Smooth muscle cell of the brain vasculature (primary cell): ENCODE data around the gene UMPS.
"Not testable (repeated sequence)": the region's sequence is repeated elsewhere in the genome, so short reads cannot be mapped to it uniquely, and the experiment has no call there.

ENCODE experiments used
- DNase-seq: peaks from one replicate; pipeline ENCODE4 v3.0.0-alpha.2; 2012; ENCODE audit warnings: low read depth, low spot score

Gene UMPS

GRCh38 chr3:124707223-124707622 lies 23.0 kb upstream of the UMPS start:
- DNase-seq: not testable (repeated sequence)

- DNase-seq: no peak
These were observed 22.6 kb upstream of the UMPS start for GRCh38 chr3:124707656-124708062.

- no peak for DNase-seq
These were observed 15.9 kb upstream of the UMPS start for GRCh38 chr3:124714223-124714853.

GRCh38 chr3:124722589-124722988 lies 7.7 kb upstream of the UMPS start:
- no peak for DNase-seq

- no peak for DNase-seq
These were observed 667 bp downstream of the UMPS start for GRCh38 chr3:124730941-124731297.

- no peak for DNase-seq
These were observed 1.5 kb downstream of the UMPS start for GRCh38 chr3:124731760-124732159.

- DNase-seq: no peak
These were observed 10.8 kb downstream of the UMPS start for GRCh38 chr3:124741027-124741426.

- DNase-seq: no peak
These were observed 15.5 kb downstream of the UMPS start for GRCh38 chr3:124745756-124746155.

- no peak for DNase-seq
These were observed 17.1 kb downstream of the UMPS start for GRCh38 chr3:124747111-124747981.

GRCh38 chr3:124748560-124749198 lies 18.4 kb downstream of the UMPS start:
- no peak for DNase-seq

GRCh38 chr3:124749877-124750276 lies 19.6 kb downstream of the UMPS start:
- DNase-seq: not testable (repeated sequence)

- no peak for DNase-seq
These were observed 21.2 kb downstream of the UMPS start for GRCh38 chr3:124751501-124751900.

- no peak for DNase-seq
These were observed 21.8 kb downstream of the UMPS start for GRCh38 chr3:124752051-124752450.

- not testable (repeated sequence) for DNase-seq
These were observed 27.7 kb downstream of the UMPS start for GRCh38 chr3:124757926-124758325.

GRCh38 chr3:124758851-124759635 lies 28.8 kb downstream of the UMPS start:
- no peak for DNase-seq

GRCh38 chr3:124759666-124760401 lies 29.6 kb downstream of the UMPS start:
- DNase-seq: no peak

- no peak for DNase-seq
These were observed 30.3 kb downstream of the UMPS start for GRCh38 chr3:124760601-124761000.

- peak; percentile 66 for DNase-seq
These were observed 31.1 kb downstream of the UMPS start for GRCh38 chr3:124761250-124761796.

- no peak for DNase-seq
These were observed 31.8 kb downstream of the UMPS start for GRCh38 chr3:124761935-124762660.

GRCh38 chr3:124762661-124763011 lies 32.4 kb downstream of the UMPS start:
- DNase-seq: no peak
